ENCODE results near the gene SLC6A6. TPM values are rescaled to one million over a fixed set of nuclear protein-coding genes. Genes with fewer than 3 reads are reported as not detected.

SLC6A6 gene
- total RNA-seq, 1 experiment from 2014 or later, result 72.6 TPM

- Histone ChIP-seq H2BK15ac (ENCODE audit: low read depth, low read length) (no peak overlapping the region), H3K23ac (ENCODE audit: insufficient read length, low read depth, low read length) (no peak overlapping the region), H4K5ac (ENCODE audit: insufficient read length, low read depth, low read length) (no peak overlapping the region), H3T11ph (ENCODE audit: low read length) (no peak overlapping the region), H3K9ac (ENCODE audit: extremely low read depth, insufficient read length, low read length) (no peak overlapping the region), H3K27me3 (ENCODE audit: insufficient read depth, low read length) (no peaks in the 10 kb centered on the region), H3K4me2 (ENCODE audit: insufficient read depth, insufficient read length, low read length) (no peak overlapping the region), H3K27ac (ENCODE audit: insufficient read length, low read depth, low read length) (no peak overlapping the region), H4K20me1 (ENCODE audit: control insufficient read depth, insufficient read depth, insufficient read length) (peaks cover 3% of the 10 kb centered on the region), H2BK12ac (ENCODE audit: insufficient read length, low read depth, low read length) (no peak overlapping the region), H3K9me3 (ENCODE audit: control insufficient read depth, low read depth, low read length) (no peaks in the 10 kb centered on the region), H3K4ac (ENCODE audit: low read depth, low read length) (no peak overlapping the region), H2BK120ac (ENCODE audit: low read depth, low read length, poor library complexity, severe bottlenecking) (no peak overlapping the region), H2AFZ (ENCODE audit: low read length) (no peak overlapping the region), H3K56ac (ENCODE audit: insufficient read length, low read depth, low read length) (no peak overlapping the region), H2BK20ac (ENCODE audit: low read depth, low read length, poor library complexity, severe bottlenecking) (no peak overlapping the region), H2AK5ac (ENCODE audit: insufficient read length, low read length) (no peak overlapping the region), H4K8ac (replicated peaks; ENCODE audit: insufficient read length, low read depth, low read length) (no peak overlapping the region), H3K79me1 (ENCODE audit: insufficient read depth, low read depth, low read length, poor library complexity, severe bottlenecking) (peaks cover 4% of the 10 kb centered on the region), H3K4me1 (ENCODE audit: insufficient read depth, low read length) (no peaks in the 10 kb centered on the region), H3K79me2 (ENCODE audit: insufficient read depth, low read length) (peaks cover 1% of the 10 kb centered on the region; the same call in 1 of the 2 replicates), H3K23me2 (ENCODE audit: insufficient read length, low read depth, low read length, poor library complexity, severe bottlenecking) (no peaks in the 10 kb centered on the region), H3K14ac (ENCODE audit: insufficient read depth, low read length) (peak overlapping the region; percentile 51; the same call in 1 of the 2 replicates), H3K18ac (ENCODE audit: insufficient read length, low read depth, low read length) (no peak overlapping the region), H4K91ac (ENCODE audit: insufficient read length, low read depth, low read length) (peak overlapping the region; percentile 44), H2BK5ac (ENCODE audit: insufficient read length, low read length) (no peak overlapping the region)
- no peak for TF ChIP-seq CTCF (conservative IDR thresholded peaks at IDR 0.05)
- no peak for DNase-seq
- no peaks in the 10 kb centered on the region; a peak in 1 of 5 replicates for H3K9me3 Mint-ChIP-seq
- peaks cover 18 to 27% (median 24%) of the 10 kb centered on the region in 3 experiments for H3K36me3 Mint-ChIP-seq (ENCODE audit: insufficient read depth in 1 of 3, low read depth in 3 of 3)
- H3K27ac Mint-ChIP-seq, result peak overlapping the region in 1 of 3 experiments; percentile 82; a peak in 3 of 7 replicates
- no peak overlapping the region for H3K4me3 Mint-ChIP-seq
- H3K27me3 Mint-ChIP-seq (ENCODE audit: low read depth), result no peaks in the 10 kb centered on the region
- H3K4me1 Mint-ChIP-seq, result peaks cover 22 to 25% of the 10 kb centered on the region in 2 experiments
- no CpG with 5 or more reads among the region's 18 CpGs for WGBS (ENCODE audit: extremely low coverage, insufficient read length, low lambda C conversion rate)
Measured at GRCh38 chr3:14441240-14441919, 39.0 kb downstream of the SLC6A6 start.

Data from H9 (cell line).